Measurements from ENCODE around the gene MAG.

MAG gene

DNA sequence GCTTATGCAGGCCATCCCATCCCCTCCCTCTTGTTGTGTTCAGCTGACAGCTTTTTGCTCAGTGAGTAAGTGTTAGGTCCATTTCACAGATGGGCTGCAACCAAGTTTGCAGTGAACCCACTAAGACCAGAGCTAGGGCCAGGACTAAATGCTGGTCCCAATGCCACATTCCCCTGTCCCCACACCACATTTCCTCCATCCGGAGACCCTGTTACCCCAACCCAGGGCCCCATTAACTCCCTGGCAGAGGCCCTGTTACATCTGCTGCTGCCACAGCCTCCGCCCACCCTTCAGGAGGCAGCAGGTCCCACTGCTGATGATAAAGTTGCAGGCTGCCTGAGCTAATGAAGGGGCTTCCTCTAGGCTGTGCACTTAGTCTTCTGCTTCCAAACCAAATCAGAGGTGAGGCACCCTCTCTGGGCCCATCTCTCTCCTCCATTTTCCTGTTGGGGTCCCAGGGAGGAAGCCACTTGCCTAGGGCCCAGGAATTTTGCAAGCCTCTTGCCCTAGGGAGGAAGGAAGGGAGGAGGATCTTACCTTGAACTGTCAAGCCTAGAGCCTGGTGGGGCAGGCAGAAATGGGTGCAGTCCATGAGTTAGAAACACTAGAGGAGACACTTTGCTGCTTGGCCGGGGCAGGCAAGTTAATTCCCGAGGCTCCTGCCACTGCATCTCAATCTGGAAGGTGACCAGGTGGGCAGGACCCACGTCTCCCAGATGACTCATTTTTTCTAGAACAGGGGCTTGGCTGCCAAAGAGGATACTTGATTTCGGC is 26.6 kb upstream of the MAG start:
- Histone ChIP-seq H4K8ac (ENCODE audit: low read depth, low read length) (no peak overlapping the region), H2AK5ac (ENCODE audit: low read length) (no peak overlapping the region), H2BK120ac (ENCODE audit: insufficient read depth, low read length, poor library complexity) (no peak overlapping the region), H2BK12ac (ENCODE audit: low read length) (no peak overlapping the region), H3K79me1 (ENCODE audit: low read length) (peaks cover 11% of the 10 kb centered on the region), H3K18ac (ENCODE audit: low read length) (no peak overlapping the region), H2BK5ac (ENCODE audit: low read depth, low read length, poor library complexity) (no peak overlapping the region), H4K12ac (ENCODE audit: low read depth, low read length) (no peak overlapping the region), H3K4me3 (ENCODE audit: low read depth, low read length) (no peak overlapping the region), H3K4ac (ENCODE audit: low read depth, low read length) (no peak overlapping the region), H3K9me3 (ENCODE audit: insufficient read depth, low read depth, low read length) (no peaks in the 10 kb centered on the region), H3K4me1 (ENCODE audit: control insufficient read depth in 1 of 2, insufficient read depth in 2 of 2, low read length in 2 of 2) (peaks cover 11 to 14% of the 10 kb centered on the region in 2 experiments), H3K23ac (ENCODE audit: low read length) (no peak overlapping the region), H3K36me3 (ENCODE audit: control insufficient read depth in 1 of 2, insufficient read depth in 2 of 2, low read length in 2 of 2) (peaks cover 44% of the 10 kb centered on the region in 2 experiments), H3K27me3 (ENCODE audit: insufficient read depth, low read length) (no peaks in the 10 kb centered on the region), H3K14ac (ENCODE audit: low read length) (no peak overlapping the region), H2AFZ (ENCODE audit: insufficient read depth, low read length, poor library complexity) (no peak overlapping the region), H3K27ac (ENCODE audit: low read depth, low read length) (no peak overlapping the region), H4K91ac (ENCODE audit: low read depth, low read length) (no peak overlapping the region), H3K4me2 (ENCODE audit: low read length) (no peak overlapping the region), H3K9ac (ENCODE audit: low read length) (no peak overlapping the region), H3K79me2 (ENCODE audit: control insufficient read depth, insufficient read depth, low read length, poor library complexity) (peaks cover 11% of the 10 kb centered on the region)
- WGBS (ENCODE audit: extremely low coverage, insufficient coverage, insufficient read length), result no CpG with 5 or more reads among the region's 6 CpGs
- no peak for DNase-seq

DNA sequence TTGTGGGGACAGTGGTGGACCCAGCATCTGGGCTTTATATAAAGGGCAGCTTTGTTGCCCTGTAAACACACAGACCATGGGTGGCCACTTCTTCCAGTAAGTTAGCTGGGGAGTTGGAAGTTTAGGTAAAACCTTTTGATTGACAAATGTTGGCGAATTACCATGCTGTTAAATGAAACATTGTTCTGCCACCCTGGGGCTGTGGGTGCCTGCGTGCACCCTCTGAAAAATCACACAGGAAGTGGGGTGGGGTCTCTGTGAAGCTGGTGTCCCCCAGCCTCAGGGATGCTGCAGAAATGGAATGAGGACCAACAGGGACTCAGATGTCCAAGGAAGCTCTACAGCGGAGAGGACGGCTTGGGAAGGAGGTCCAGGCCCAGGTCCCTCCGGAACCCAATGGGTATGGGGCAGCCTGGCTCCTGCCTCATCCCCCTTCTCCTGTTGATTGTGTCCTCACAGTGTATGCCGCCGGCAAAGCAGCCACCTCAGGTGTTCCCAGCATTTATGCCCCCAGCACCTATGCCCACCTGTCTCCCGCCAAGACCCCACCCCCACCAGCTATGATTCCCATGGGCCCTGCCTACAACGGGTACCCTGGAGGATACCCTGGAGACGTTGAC is 26.0 kb upstream of the MAG start:
- H2BK5ac ChIP-seq (ENCODE audit: low read depth, low read length, poor library complexity), result no peak overlapping the region
- no peak overlapping the region for H3K27ac ChIP-seq (ENCODE audit: low read depth, low read length)
- no peaks in the 10 kb centered on the region for H3K9me3 ChIP-seq (ENCODE audit: insufficient read depth, low read depth, low read length)
- H4K8ac ChIP-seq (ENCODE audit: low read depth, low read length), result no peak overlapping the region
- H3K79me1 ChIP-seq (ENCODE audit: low read length), result peaks cover 11% of the 10 kb centered on the region
- peaks cover 47% of the 10 kb centered on the region in 2 experiments for H3K36me3 ChIP-seq (ENCODE audit: control insufficient read depth in 1 of 2, insufficient read depth in 2 of 2, low read length in 2 of 2)
- H2AK5ac ChIP-seq (ENCODE audit: low read length), result no peak overlapping the region
- no peak overlapping the region for H3K4ac ChIP-seq (ENCODE audit: low read depth, low read length)
- no CpG with 5 or more reads among the region's 10 CpGs for WGBS (ENCODE audit: extremely low coverage, insufficient coverage, insufficient read length)
- no peak overlapping the region for H2BK12ac ChIP-seq (ENCODE audit: low read length)
- H3K4me2 ChIP-seq (ENCODE audit: low read length), result no peak overlapping the region
- H3K27me3 ChIP-seq (ENCODE audit: insufficient read depth, low read length), result no peaks in the 10 kb centered on the region
- H3K79me2 ChIP-seq (ENCODE audit: control insufficient read depth, insufficient read depth, low read length, poor library complexity), result peaks cover 11% of the 10 kb centered on the region
- H3K18ac ChIP-seq (ENCODE audit: low read length), result no peak overlapping the region
- no peak overlapping the region for H4K91ac ChIP-seq (ENCODE audit: low read depth, low read length)
- H3K9ac ChIP-seq (ENCODE audit: low read length), result no peak overlapping the region
- no peak overlapping the region for H3K23ac ChIP-seq (ENCODE audit: low read length)
- no peak overlapping the region for H3K4me3 ChIP-seq (ENCODE audit: low read depth, low read length)
- H3K4me1 ChIP-seq (ENCODE audit: control insufficient read depth in 1 of 2, insufficient read depth in 2 of 2, low read length in 2 of 2), result peaks cover 12 to 15% of the 10 kb centered on the region in 2 experiments
- no peak overlapping the region for H4K12ac ChIP-seq (ENCODE audit: low read depth, low read length)
- no peak for DNase-seq
- H2BK120ac ChIP-seq (ENCODE audit: insufficient read depth, low read length, poor library complexity), result no peak overlapping the region
- H3K14ac ChIP-seq (ENCODE audit: low read length), result no peak overlapping the region
- no peak overlapping the region for H2AFZ ChIP-seq (ENCODE audit: insufficient read depth, low read length, poor library complexity)

DNA sequence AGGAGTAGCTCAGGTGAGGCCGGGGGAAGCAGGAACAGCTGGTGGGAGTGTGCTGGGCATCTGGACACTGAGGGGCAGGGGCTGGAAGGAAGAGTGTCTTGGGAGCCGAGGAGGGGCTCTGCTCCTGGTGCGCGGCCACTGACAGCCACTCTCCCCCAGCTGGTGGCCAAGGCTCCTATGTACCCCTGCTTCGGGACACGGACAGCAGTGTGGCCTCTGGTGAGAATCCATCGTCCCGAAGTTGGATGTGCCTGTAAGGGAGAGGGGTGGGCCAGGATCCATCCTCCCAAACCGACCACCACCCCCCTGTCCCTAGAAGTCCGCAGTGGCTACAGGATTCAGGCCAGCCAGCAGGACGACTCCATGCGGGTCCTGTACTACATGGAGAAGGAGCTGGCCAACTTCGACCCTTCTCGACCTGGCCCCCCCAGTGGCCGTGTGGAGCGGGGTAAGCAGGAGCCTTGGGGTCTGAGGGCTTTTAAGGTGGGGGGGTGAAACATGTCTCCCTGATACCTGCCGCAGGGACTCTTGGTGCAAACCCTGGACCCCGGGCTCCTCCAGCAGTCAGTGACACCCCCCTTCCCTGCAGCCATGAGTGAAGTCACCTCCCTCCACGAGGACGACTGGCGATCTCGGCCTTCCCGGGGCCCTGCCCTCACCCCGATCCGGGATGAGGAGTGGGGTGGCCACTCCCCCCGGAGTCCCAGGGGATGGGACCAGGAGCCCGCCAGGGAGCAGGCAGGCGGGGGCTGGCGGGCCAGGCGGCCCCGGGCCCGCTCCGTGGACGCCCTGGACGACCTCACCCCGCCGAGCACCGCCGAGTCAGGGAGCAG is 25.2 kb upstream of the MAG start:
- peak overlapping the region; percentile 95 for H3K4ac ChIP-seq (ENCODE audit: low read depth, low read length)
- H3K79me2 ChIP-seq (ENCODE audit: control insufficient read depth, insufficient read depth, low read length, poor library complexity), result peaks cover 11% of the 10 kb centered on the region
- peak overlapping the region; percentile 89 for H4K8ac ChIP-seq (ENCODE audit: low read depth, low read length)
- H3K4me3 ChIP-seq (ENCODE audit: low read depth, low read length), result no peak overlapping the region
- H4K91ac ChIP-seq (ENCODE audit: low read depth, low read length), result peak overlapping the region; percentile 90
- no peak overlapping the region for H3K27ac ChIP-seq (ENCODE audit: low read depth, low read length)
- peaks cover 12 to 15% of the 10 kb centered on the region in 2 experiments for H3K4me1 ChIP-seq (ENCODE audit: control insufficient read depth in 1 of 2, insufficient read depth in 2 of 2, low read length in 2 of 2)
- DNase-seq, result no peak
- H3K9ac ChIP-seq (ENCODE audit: low read length), result no peak overlapping the region
- H2BK12ac ChIP-seq (ENCODE audit: low read length), result no peak overlapping the region
- H3K79me1 ChIP-seq (ENCODE audit: low read length), result peaks cover 11% of the 10 kb centered on the region
- H4K12ac ChIP-seq (ENCODE audit: low read depth, low read length), result peak overlapping the region; percentile 94
- peaks cover 50% of the 10 kb centered on the region in 2 experiments for H3K36me3 ChIP-seq (ENCODE audit: control insufficient read depth in 1 of 2, insufficient read depth in 2 of 2, low read length in 2 of 2)
- no peaks in the 10 kb centered on the region for H3K27me3 ChIP-seq (ENCODE audit: insufficient read depth, low read length)
- peak overlapping the region; percentile 69 for H3K4me2 ChIP-seq (ENCODE audit: low read length)
- no peak overlapping the region for H2AFZ ChIP-seq (ENCODE audit: insufficient read depth, low read length, poor library complexity)
- no peaks in the 10 kb centered on the region for H3K9me3 ChIP-seq (ENCODE audit: insufficient read depth, low read depth, low read length)
- no peak overlapping the region for H2BK5ac ChIP-seq (ENCODE audit: low read depth, low read length, poor library complexity)
- H2BK120ac ChIP-seq (ENCODE audit: insufficient read depth, low read length, poor library complexity), result no peak overlapping the region
- peak overlapping the region; percentile 73 for H3K18ac ChIP-seq (ENCODE audit: low read length)
- H2AK5ac ChIP-seq (ENCODE audit: low read length), result peak overlapping the region; percentile 67
- H3K23ac ChIP-seq (ENCODE audit: low read length), result no peak overlapping the region
- no CpG with 5 or more reads among the region's 39 CpGs for WGBS (ENCODE audit: extremely low coverage, insufficient coverage, insufficient read length)
- no peak overlapping the region for H3K14ac ChIP-seq (ENCODE audit: low read length)

DNA sequence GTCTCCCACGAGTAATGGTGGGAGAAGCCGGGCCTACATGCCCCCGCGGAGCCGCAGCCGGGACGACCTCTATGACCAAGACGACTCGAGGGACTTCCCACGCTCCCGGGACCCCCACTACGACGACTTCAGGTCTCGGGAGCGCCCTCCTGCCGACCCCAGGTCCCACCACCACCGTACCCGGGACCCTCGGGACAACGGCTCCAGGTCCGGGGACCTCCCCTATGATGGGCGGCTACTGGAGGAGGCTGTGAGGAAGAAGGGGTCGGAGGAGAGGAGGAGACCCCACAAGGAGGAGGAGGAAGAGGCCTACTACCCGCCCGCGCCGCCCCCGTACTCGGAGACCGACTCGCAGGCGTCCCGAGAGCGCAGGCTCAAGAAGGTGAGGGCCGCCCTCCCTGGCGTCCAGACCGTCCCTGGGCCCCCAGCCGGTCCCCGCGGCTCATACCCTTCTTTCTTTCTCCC is 24.6 kb upstream of the MAG start:
- no peak overlapping the region for H2AFZ ChIP-seq (ENCODE audit: insufficient read depth, low read length, poor library complexity)
- H3K18ac ChIP-seq (ENCODE audit: low read length), result peak overlapping the region; percentile 73
- peak overlapping the region; percentile 83 for H3K14ac ChIP-seq (ENCODE audit: low read length)
- peak overlapping the region; percentile 56 for H2BK120ac ChIP-seq (ENCODE audit: insufficient read depth, low read length, poor library complexity)
- H2BK5ac ChIP-seq (ENCODE audit: low read depth, low read length, poor library complexity), result peak overlapping the region; percentile 65
- peak overlapping the region; percentile 71 for H3K9ac ChIP-seq (ENCODE audit: low read length)
- peak overlapping the region; percentile 90 for H4K91ac ChIP-seq (ENCODE audit: low read depth, low read length)
- H3K36me3 ChIP-seq (ENCODE audit: control insufficient read depth in 1 of 2, insufficient read depth in 2 of 2, low read length in 2 of 2), result peaks cover 50 to 51% of the 10 kb centered on the region in 2 experiments
- H3K4me2 ChIP-seq (ENCODE audit: low read length), result peak overlapping the region; percentile 69
- H3K4me3 ChIP-seq (ENCODE audit: low read depth, low read length), result peak overlapping the region; percentile 67
- peaks cover 11% of the 10 kb centered on the region for H3K79me2 ChIP-seq (ENCODE audit: control insufficient read depth, insufficient read depth, low read length, poor library complexity)
- no CpG with 5 or more reads among the region's 40 CpGs for WGBS (ENCODE audit: extremely low coverage, insufficient coverage, insufficient read length)
- peak overlapping the region; percentile 89 for H4K8ac ChIP-seq (ENCODE audit: low read depth, low read length)
- H4K12ac ChIP-seq (ENCODE audit: low read depth, low read length), result peak overlapping the region; percentile 94
- no peaks in the 10 kb centered on the region for H3K9me3 ChIP-seq (ENCODE audit: insufficient read depth, low read depth, low read length)
- H3K79me1 ChIP-seq (ENCODE audit: low read length), result peaks cover 11% of the 10 kb centered on the region
- H3K23ac ChIP-seq (ENCODE audit: low read length), result no peak overlapping the region
- H3K27me3 ChIP-seq (ENCODE audit: insufficient read depth, low read length), result no peaks in the 10 kb centered on the region
- peak in 1 of 2 donors; percentile 47 for DNase-seq
- H2BK12ac ChIP-seq (ENCODE audit: low read length), result peak overlapping the region; percentile 2
- H3K27ac ChIP-seq (ENCODE audit: low read depth, low read length), result peak overlapping the region; percentile 89
- H3K4me1 ChIP-seq (ENCODE audit: control insufficient read depth in 1 of 2, insufficient read depth in 2 of 2, low read length in 2 of 2), result peaks cover 12 to 15% of the 10 kb centered on the region in 2 experiments
- peak overlapping the region; percentile 67 for H2AK5ac ChIP-seq (ENCODE audit: low read length)
- peak overlapping the region; percentile 95 for H3K4ac ChIP-seq (ENCODE audit: low read depth, low read length)
